Skeletal muscle satellite cell (primary cell): ENCODE data around the gene PTTG1IP2.
A peak's percentile ranks its signal among the peaks of the same experiment; 100 is the strongest.
"Not testable (repeated sequence)": the region's sequence is repeated elsewhere in the genome, so short reads cannot be mapped to it uniquely, and the experiment has no call there.

ENCODE experiments used
- H3K27me3 ChIP-seq: 2 replicates; pipeline ENCODE4 v1.7.0; 2013; ENCODE audit warnings: low read length; ENCODE audit not compliant: control insufficient read depth, insufficient read depth
- H3K36me3 ChIP-seq: 2 replicates; pipeline ENCODE4 v1.7.0; 2013; ENCODE audit warnings: mild to moderate bottlenecking, control low read depth, low read length; ENCODE audit not compliant: insufficient read depth
- H3K4me1 ChIP-seq: 2 replicates; pipeline ENCODE4 v1.7.0; 2013; ENCODE audit warnings: low read length; ENCODE audit not compliant: control insufficient read depth, insufficient read depth
- H3K4me2 ChIP-seq: 2 replicates; pipeline ENCODE4 v1.7.0; 2013; ENCODE audit warnings: mild to moderate bottlenecking, low read length
- H3K4me3 ChIP-seq: 2 replicates; pipeline ENCODE4 v1.7.0; 2013; ENCODE audit warnings: low read length
- H3K9ac ChIP-seq: 2 replicates; pipeline ENCODE4 v1.7.0; 2013; ENCODE audit warnings: mild to moderate bottlenecking, low read depth, low read length, moderate library complexity
- H3K9me3 ChIP-seq: replicated peaks from 2 replicates; pipeline ENCODE4 v1.7.0; 2013; ENCODE audit warnings: mild to moderate bottlenecking, control low read depth, low read length

Gene PTTG1IP2

GRCh38 chr7:90455163-90456030 lies 14.0 kb upstream of the PTTG1IP2 start:
- Histone ChIP-seq H3K9ac (peak overlapping the region; percentile 48), H3K4me3 (peak overlapping the region; percentile 59), H3K9me3 (no peaks in the 10 kb centered on the region), H3K27me3 (no peaks in the 10 kb centered on the region), H3K4me1 (no peaks in the 10 kb centered on the region), H3K4me2 (peak overlapping the region; percentile 81), H3K36me3 (no peaks in the 10 kb centered on the region)

GRCh38 chr7:90458104-90458503 lies 11.3 kb upstream of the PTTG1IP2 start:
- Histone ChIP-seq H3K4me3 (no peak overlapping the region), H3K4me2 (no peak overlapping the region), H3K9ac (no peak overlapping the region), H3K4me1 (no peaks in the 10 kb centered on the region), H3K9me3 (no peaks in the 10 kb centered on the region), H3K27me3 (no peaks in the 10 kb centered on the region), H3K36me3 (no peaks in the 10 kb centered on the region)

GRCh38 chr7:90459888-90460287 lies 9.6 kb upstream of the PTTG1IP2 start:
- H3K9me3 ChIP-seq = no peaks in the 10 kb centered on the region
- H3K9ac ChIP-seq = no peak overlapping the region
- H3K4me2 ChIP-seq = no peak overlapping the region
- H3K27me3 ChIP-seq = no peaks in the 10 kb centered on the region
- no peak overlapping the region for H3K4me3 ChIP-seq
- no peaks in the 10 kb centered on the region for H3K36me3 ChIP-seq
- H3K4me1 ChIP-seq = no peaks in the 10 kb centered on the region

GRCh38 chr7:90461219-90461618 lies 8.2 kb upstream of the PTTG1IP2 start:
- Histone ChIP-seq H3K4me2 (no peak overlapping the region), H3K9me3 (no peaks in the 10 kb centered on the region), H3K27me3 (no peaks in the 10 kb centered on the region), H3K4me3 (no peak overlapping the region), H3K4me1 (no peaks in the 10 kb centered on the region), H3K9ac (no peak overlapping the region), H3K36me3 (no peaks in the 10 kb centered on the region)

- not testable (repeated sequence) for H3K9me3 ChIP-seq, H3K9ac ChIP-seq, H3K27me3 ChIP-seq, H3K36me3 ChIP-seq, H3K4me1 ChIP-seq
- Histone ChIP-seq H3K4me3 (peak overlapping the region; percentile 45), H3K4me2 (peak overlapping the region; percentile 57)
Observed at GRCh38 chr7:90463151-90463628, 6.2 kb upstream of the PTTG1IP2 start.

GRCh38 chr7:90465816-90466215 lies 3.6 kb upstream of the PTTG1IP2 start:
- Histone ChIP-seq H3K27me3 (no peaks in the 10 kb centered on the region), H3K4me1 (no peaks in the 10 kb centered on the region), H3K36me3 (no peaks in the 10 kb centered on the region), H3K9ac (no peak overlapping the region), H3K4me3 (no peak overlapping the region), H3K9me3 (no peaks in the 10 kb centered on the region), H3K4me2 (no peak overlapping the region)

- Histone ChIP-seq H3K9me3 (no peaks in the 10 kb centered on the region), H3K4me3 (no peak overlapping the region)
Observed at GRCh38 chr7:90472805-90473540, 3.5 kb downstream of the PTTG1IP2 start.

GRCh38 chr7:90473814-90474213 lies 4.4 kb downstream of the PTTG1IP2 start:
- no peaks in the 10 kb centered on the region for H3K9me3 ChIP-seq
- H3K4me2 ChIP-seq = no peak overlapping the region
- H3K4me1 ChIP-seq = peaks cover 12% of the 10 kb centered on the region
- H3K4me3 ChIP-seq = no peak overlapping the region
- no peak overlapping the region for H3K9ac ChIP-seq
- H3K36me3 ChIP-seq = no peaks in the 10 kb centered on the region
- no peaks in the 10 kb centered on the region for H3K27me3 ChIP-seq

More at GRCh38 chr7:90472805-90473540, 3.5 kb downstream of the PTTG1IP2 start:
- H3K4me2 ChIP-seq = no peak overlapping the region
- H3K4me1 ChIP-seq = peaks cover 12% of the 10 kb centered on the region
- H3K36me3 ChIP-seq = no peaks in the 10 kb centered on the region
- no peak overlapping the region for H3K9ac ChIP-seq
- no peaks in the 10 kb centered on the region for H3K27me3 ChIP-seq

GRCh38 chr7:90474284-90475210 lies 5.1 kb downstream of the PTTG1IP2 start:
- no peak overlapping the region for H3K4me2 ChIP-seq
- H3K9me3 ChIP-seq = no peaks in the 10 kb centered on the region
- no peaks in the 10 kb centered on the region for H3K36me3 ChIP-seq
- H3K9ac ChIP-seq = no peak overlapping the region
- peaks cover 12% of the 10 kb centered on the region for H3K4me1 ChIP-seq
- no peaks in the 10 kb centered on the region for H3K27me3 ChIP-seq
- no peak overlapping the region for H3K4me3 ChIP-seq

GRCh38 chr7:90483251-90483650 lies 13.8 kb downstream of the PTTG1IP2 start:
- Histone ChIP-seq H3K4me3 (no peak overlapping the region), H3K27me3 (no peaks in the 10 kb centered on the region), H3K9ac (no peak overlapping the region), H3K4me1 (no peaks in the 10 kb centered on the region), H3K4me2 (no peak overlapping the region), H3K9me3 (no peaks in the 10 kb centered on the region), H3K36me3 (no peaks in the 10 kb centered on the region)

GRCh38 chr7:90484706-90485105 lies 15.3 kb downstream of the PTTG1IP2 start:
- H3K9ac ChIP-seq = no peak overlapping the region
- H3K4me3 ChIP-seq = no peak overlapping the region
- no peaks in the 10 kb centered on the region for H3K36me3 ChIP-seq
- H3K27me3 ChIP-seq = no peaks in the 10 kb centered on the region
- no peaks in the 10 kb centered on the region for H3K9me3 ChIP-seq
- H3K4me2 ChIP-seq = no peak overlapping the region
- H3K4me1 ChIP-seq = no peaks in the 10 kb centered on the region
